IMR-90 (cell line): ENCODE results near the gene GNA14. TPM values are rescaled to one million over a fixed set of nuclear protein-coding genes. Genes with fewer than 3 reads are reported as not detected.

Experiments used
- ATAC-seq: fragments of 200-7000 bp; cut with Tn5 transposase; 2 replicates; pipeline ENCODE4 v1.9.1; 2020; ENCODE audit warnings: low read depth, mild to moderate bottlenecking, moderate library complexity
- BruUV-seq: library from RNA; stranded (reverse); fragments of 400-500 nt; replicated peaks from 2 replicates; lab custom pipeline; 2021; lab: Mats Ljungman, UMichigan
- CTCF ChIA-PET: fragments of 300-600 bp; formaldehyde crosslinking; extraction: SDS; loops from one replicate; lab custom pipeline; 2021; ENCODE audit warnings: antibody characterized with exemption; lab: Yijun Ruan, JAX
- POLR2A ChIA-PET: fragments of 300-600 bp; sonication (Branson Sonifier 250); formaldehyde crosslinking; loops from one replicate; lab custom pipeline; 2022; ENCODE audit warnings: antibody characterized with exemption; ENCODE audit not compliant: unreplicated experiment; lab: Charles Lee
- DNase-seq: peaks from one replicate; pipeline ENCODE4 v3.0.0; 2013
- H2AFZ ChIP-seq: replicated peaks from 2 replicates; pipeline ENCODE3; 2013; ENCODE audit warnings: low read length, mild to moderate bottlenecking; ENCODE audit not compliant: poor library complexity
- H2AK5ac ChIP-seq: 2 replicates; pipeline ENCODE4 v1.6.1; 2013; ENCODE audit warnings: low read depth, low read length, inconsistent platforms
- H2AK9ac ChIP-seq: replicated peaks from 2 replicates; pipeline ENCODE3; 2013; ENCODE audit warnings: mild to moderate bottlenecking, low read depth, low read length, moderate library complexity; ENCODE audit not compliant: poor library complexity
- H2BK120ac ChIP-seq: 2 replicates; pipeline ENCODE4 v1.6.1; 2013; ENCODE audit warnings: low read depth, low read length, inconsistent platforms
- H2BK15ac ChIP-seq: 3 replicates; pipeline ENCODE4 v1.6.1; 2013; ENCODE audit warnings: low read depth, low read length, inconsistent platforms
- H2BK20ac ChIP-seq: 2 replicates; pipeline ENCODE4 v1.6.1; 2013; ENCODE audit warnings: low read depth, mild to moderate bottlenecking, inconsistent platforms, low read length, moderate library complexity
- H2BK5ac ChIP-seq: 2 replicates; pipeline ENCODE4 v1.6.1; 2013; ENCODE audit warnings: mild to moderate bottlenecking, low read depth, low read length, inconsistent platforms; ENCODE audit not compliant: poor library complexity, severe bottlenecking
- H3K14ac ChIP-seq: replicated peaks from 2 replicates; pipeline ENCODE4 v1.6.1; 2013; ENCODE audit warnings: low read depth, low read length, inconsistent platforms
- H3K18ac ChIP-seq: 2 replicates; pipeline ENCODE4 v1.6.1; 2013; ENCODE audit warnings: low read depth, low read length, control low read depth
- H3K23ac ChIP-seq: 2 replicates; pipeline ENCODE4 v1.6.1; 2013; ENCODE audit warnings: low read depth, low read length, inconsistent platforms
- H3K27ac ChIP-seq: 2 replicates; pipeline ENCODE4 v1.5.1; 2013; ENCODE audit warnings: mild to moderate bottlenecking, control low read depth, low read length; ENCODE audit not compliant: insufficient read depth
- H3K27me3 ChIP-seq: 2 replicates; pipeline ENCODE4 v1.6.1; 2013; ENCODE audit warnings: low read length; ENCODE audit not compliant: control insufficient read depth, insufficient read depth
- H3K36me3 ChIP-seq: 2 replicates; pipeline ENCODE4 v1.6.1; 2013; ENCODE audit warnings: low read length, mixed read lengths; ENCODE audit not compliant: control insufficient read depth, insufficient read depth
- H3K4ac ChIP-seq: 2 replicates; pipeline ENCODE4 v1.6.1; 2013; ENCODE audit warnings: low read depth, low read length, inconsistent platforms
- H3K4me1 ChIP-seq: 2 replicates; pipeline ENCODE4 v1.6.1; 2013; ENCODE audit warnings: low read length, mixed read lengths; ENCODE audit not compliant: control insufficient read depth, insufficient read depth
- H3K4me2 ChIP-seq: 2 replicates; pipeline ENCODE4 v1.6.1; 2013; ENCODE audit warnings: low read depth, mild to moderate bottlenecking, control low read depth, low read length, moderate library complexity
- H3K4me3 ChIP-seq: 2 replicates; pipeline ENCODE4 v1.5.1; 2013; ENCODE audit warnings: low read depth, mild to moderate bottlenecking, control low read depth, low read length, moderate library complexity; ENCODE audit not compliant: insufficient read depth
- H3K56ac ChIP-seq: 2 replicates; pipeline ENCODE4 v1.6.1; 2013; ENCODE audit warnings: low read length, inconsistent platforms; ENCODE audit not compliant: insufficient read depth; ENCODE audit errors: extremely low read depth
- H3K79me1 ChIP-seq, 2 experiments: 2 replicates each; pipeline ENCODE4 v1.6.1; 2013; ENCODE audit warnings: low read length in 2 of 2, inconsistent platforms in 1 of 2, low read depth in 1 of 2
- H3K9ac ChIP-seq: 2 replicates; pipeline ENCODE4 v1.6.1; 2013; ENCODE audit warnings: low read depth, low read length, control low read depth
- H3K9me1 ChIP-seq: 2 replicates; pipeline ENCODE4 v1.6.1; 2013; ENCODE audit warnings: low read length, inconsistent platforms; ENCODE audit not compliant: insufficient read depth
- H3K9me3 ChIP-seq: 2 replicates; pipeline ENCODE4 v1.6.1; 2013; ENCODE audit warnings: low read length; ENCODE audit not compliant: control insufficient read depth, insufficient read depth
- H4K20me1 ChIP-seq: 2 replicates; pipeline ENCODE4 v1.6.1; 2013; ENCODE audit warnings: low read length, inconsistent platforms; ENCODE audit not compliant: insufficient read depth
- H4K5ac ChIP-seq: 2 replicates; pipeline ENCODE4 v1.6.1; 2013; ENCODE audit warnings: mild to moderate bottlenecking, low read depth, low read length, control low read depth
- H4K8ac ChIP-seq, 2 experiments: 2 replicates each; pipeline ENCODE4 v1.6.1; 2013; ENCODE audit warnings: low read depth in 2 of 2, low read length in 2 of 2, control low read depth in 1 of 2, inconsistent platforms in 1 of 2
- H4K91ac ChIP-seq: 2 replicates; pipeline ENCODE4 v1.6.1; 2013; ENCODE audit warnings: low read depth, low read length, inconsistent platforms; ENCODE audit not compliant: insufficient read depth
- BHLHE40 ChIP-seq: fragments of 150-350 bp; IDR thresholded peaks from 2 replicates; pipeline ENCODE4 v1.6.1; 2016; ENCODE audit warnings: mild to moderate bottlenecking, low read depth, low read length
- CEBPB ChIP-seq: IDR thresholded peaks from 2 replicates; pipeline ENCODE4 v1.6.1; 2012; ENCODE audit warnings: low read depth, low read length, improper control_type of control experiment
- CHD1 ChIP-seq: IDR thresholded peaks from 2 replicates; pipeline ENCODE4 v1.6.1; 2012; ENCODE audit warnings: low read depth, low read length, improper control_type of control experiment
- ELK1 ChIP-seq: fragments of 150-350 bp; IDR thresholded peaks from 2 replicates; pipeline ENCODE4 v1.6.1; 2016; ENCODE audit warnings: low read depth, mild to moderate bottlenecking, low read length, moderate library complexity, borderline replicate concordance
- MAFK ChIP-seq: IDR thresholded peaks from 2 replicates; pipeline ENCODE4 v1.6.1; 2012; ENCODE audit warnings: low read depth, low read length, improper control_type of control experiment
- MAZ ChIP-seq: IDR thresholded peaks from 2 replicates; pipeline ENCODE4 v1.6.1; 2012; ENCODE audit warnings: low read depth, mild to moderate bottlenecking, low read length, improper control_type of control experiment, moderate library complexity, borderline replicate concordance
- MXI1 ChIP-seq: IDR thresholded peaks from 2 replicates; pipeline ENCODE4 v1.6.1; 2012; ENCODE audit warnings: low read depth, mild to moderate bottlenecking, low read length, moderate library complexity, borderline replicate concordance
- NFE2L2 ChIP-seq: fragments of 150-350 bp; IDR thresholded peaks from 2 replicates; pipeline ENCODE4 v1.6.1; 2016; ENCODE audit warnings: low read depth, mild to moderate bottlenecking, low read length
- POLR2A ChIP-seq: IDR thresholded peaks from 2 replicates; pipeline ENCODE4 v1.6.1; 2012; ENCODE audit warnings: mild to moderate bottlenecking, low read depth, low read length
- RAD21 ChIP-seq: IDR thresholded peaks from 2 replicates; pipeline ENCODE4 v1.6.1; 2012; ENCODE audit warnings: low read length, improper control_type of control experiment
- RCOR1 ChIP-seq: IDR thresholded peaks from 2 replicates; pipeline ENCODE4 v1.6.1; 2012; ENCODE audit warnings: mild to moderate bottlenecking, low read length, improper control_type of control experiment; ENCODE audit not compliant: insufficient replicate concordance
- RFX5 ChIP-seq: IDR thresholded peaks from 2 replicates; pipeline ENCODE4 v1.8.0; 2012; ENCODE audit warnings: low read depth, mild to moderate bottlenecking, low read length, moderate library complexity
- SMC3 ChIP-seq: fragments of 150-350 bp; IDR thresholded peaks from 2 replicates; pipeline ENCODE4 v1.6.1; 2016; ENCODE audit warnings: low read depth, mild to moderate bottlenecking, antibody characterized with exemption, low read length, moderate library complexity
- WGBS, 2 experiments: methylation state at CpG; one replicate each; pipeline versions ENCODE4 v1.1.5 to v1.1.7; 2013; ENCODE audit warnings: missing lambda C conversion rate in 2 of 2; ENCODE audit not compliant: insufficient read length in 1 of 2; ENCODE audit errors: extremely low coverage in 2 of 2; 5-methylcytosine and 5-hydroxymethylcytosine counted together
- dilution Hi-C: fragments of 300-500 bp; cut with HindIII; formaldehyde crosslinking; loops from one replicate; pipeline ENCODE4 v1.14.3; 2018; ENCODE audit warnings: low sequenced_read_pairs; ENCODE audit not compliant: unreplicated experiment
- in situ Hi-C: fragments of 300-500 bp; cut with MboI; formaldehyde crosslinking; loops from 3 replicates; pipeline ENCODE4 v1.14.3; 2019; ENCODE audit warnings: low sequenced_read_pairs, inconsistent platforms, mixed read lengths
- intact Hi-C: fragments of 100-400 bp; cut with micrococcal nuclease; formaldehyde crosslinking; loops from 2 replicates; pipeline ENCODE4 v1.10.0; 2022
- polyA plus RNA-seq, 3 experiments: library from polyadenylated mRNA; depleted of rRNA; stranded (reverse); fragments of >200 nt; gene quantifications; 2 replicates each; pipeline ENCODE4 v1.2.3, GENCODE V29; 2012; ENCODE audit warnings: low replicate concordance in 1 of 3
- total RNA-seq: library from RNA; depleted of rRNA; stranded (reverse); fragments of >200 nt; gene quantifications from 2 replicates; pipeline ENCODE4 v1.2.3, GENCODE V29; 2012
- TF ChIP-seq, protein P1 (sequence below): fragments of 150-350 bp; IDR thresholded peaks from 2 replicates; pipeline ENCODE4 v1.6.1; 2017; ENCODE audit warnings: mild to moderate bottlenecking, antibody characterized with exemption, low read length, low read depth

The GNA14 gene
- total and polyA plus RNA-seq, 2 of the 4 experiments (the other 2 are of a cell fraction) = under 0.01 to 0.03 TPM

DNA sequence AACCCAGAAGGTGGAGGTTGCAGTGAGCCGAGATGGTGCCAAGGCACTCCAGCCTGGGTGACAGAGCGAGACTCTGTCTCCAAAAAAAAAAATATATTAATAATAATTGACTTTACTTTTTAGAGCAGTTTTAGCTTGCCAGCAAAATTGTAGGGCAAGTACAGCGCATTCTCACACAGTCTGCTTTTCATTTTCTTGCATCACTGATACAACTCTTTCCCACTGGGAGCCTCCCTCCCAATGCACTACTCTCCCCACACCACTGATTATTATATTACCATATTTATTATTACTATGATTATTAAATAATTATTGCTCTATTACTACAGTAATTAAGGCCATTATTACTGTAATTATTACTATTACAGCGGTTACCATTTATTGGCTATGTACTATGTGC lies 212.8 kb downstream of the GNA14 start:
- POLR2A ChIA-PET = no interaction called here
- Histone ChIP-seq H3K4me1 (no peaks in the 10 kb centered on the region; the same call in 1 of the 2 replicates), H3K36me3 (no peaks in the 10 kb centered on the region), H3K4ac (no peak overlapping the region), H3K4me2 (no peak overlapping the region), H3K18ac (no peak overlapping the region), H2BK20ac (no peak overlapping the region), H3K56ac (no peak overlapping the region), H3K23ac (no peak overlapping the region), H3K9me3 (no peaks in the 10 kb centered on the region), H3K79me1 (no peaks in the 10 kb centered on the region), H3K9me1 (no peaks in the 10 kb centered on the region; the same call in 1 of the 2 replicates), H3K27me3 (no peaks in the 10 kb centered on the region), H2AK9ac (no peak overlapping the region), H4K20me1 (no peaks in the 10 kb centered on the region), H3K9ac (no peak overlapping the region), H4K8ac (no peak overlapping the region), H2BK5ac (no peak overlapping the region), H4K5ac (no peak overlapping the region), H3K4me3 (no peak overlapping the region), H3K27ac (no peak overlapping the region), H2AK5ac (no peak overlapping the region), H3K14ac (no peak overlapping the region), H2BK15ac (no peak overlapping the region), H2BK120ac (no peak overlapping the region), H4K91ac (no peak overlapping the region), H2AFZ (no peak overlapping the region)
- dilution Hi-C loops (no loop called here), in situ Hi-C loops (loop anchor here (5.0 to 10.0 kb wide), 2 partner anchors 312 to 600 kb away; partner anchors contain the start of gene GNAQ), intact Hi-C loops (no loop called here)
- ATAC-seq (no peak), DNase-seq (no peak)
- no TSS peak for BruUV-seq
- TF ChIP-seq RAD21 (no peak), MAFK (no peak), SMC3 (no peak), MXI1 (no peak), RCOR1 (no peak), ELK1 (no peak), BHLHE40 (no peak), CHD1 (no peak), MAZ (no peak), RFX5 (no peak), CEBPB (no peak), NFE2L2 (no peak), POLR2A (no peak)
- TF ChIP-seq, protein P1, sequence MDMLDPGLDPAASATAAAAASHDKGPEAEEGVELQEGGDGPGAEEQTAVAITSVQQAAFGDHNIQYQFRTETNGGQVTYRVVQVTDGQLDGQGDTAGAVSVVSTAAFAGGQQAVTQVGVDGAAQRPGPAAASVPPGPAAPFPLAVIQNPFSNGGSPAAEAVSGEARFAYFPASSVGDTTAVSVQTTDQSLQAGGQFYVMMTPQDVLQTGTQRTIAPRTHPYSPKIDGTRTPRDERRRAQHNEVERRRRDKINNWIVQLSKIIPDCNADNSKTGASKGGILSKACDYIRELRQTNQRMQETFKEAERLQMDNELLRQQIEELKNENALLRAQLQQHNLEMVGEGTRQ = no peak
- CTCF ChIA-PET = no interaction called here
- no CpG with 5 or more reads among the region's 4 CpGs for WGBS, 2 experiments
